GM19395 (cell line): ENCODE data around the gene SGSH.
"Not testable (repeated sequence)": the region's sequence is repeated elsewhere in the genome, so short reads cannot be mapped to it uniquely, and the experiment has no call there.

Source experiments
- ATAC-seq: cut with Tn5 transposase; IDR thresholded peaks from one replicate; pipeline ENCODE4 v1.9.1; 2021; ENCODE audit warnings: mild to moderate bottlenecking, moderate library complexity; ENCODE audit not compliant: unreplicated experiment

SGSH gene

DNA sequence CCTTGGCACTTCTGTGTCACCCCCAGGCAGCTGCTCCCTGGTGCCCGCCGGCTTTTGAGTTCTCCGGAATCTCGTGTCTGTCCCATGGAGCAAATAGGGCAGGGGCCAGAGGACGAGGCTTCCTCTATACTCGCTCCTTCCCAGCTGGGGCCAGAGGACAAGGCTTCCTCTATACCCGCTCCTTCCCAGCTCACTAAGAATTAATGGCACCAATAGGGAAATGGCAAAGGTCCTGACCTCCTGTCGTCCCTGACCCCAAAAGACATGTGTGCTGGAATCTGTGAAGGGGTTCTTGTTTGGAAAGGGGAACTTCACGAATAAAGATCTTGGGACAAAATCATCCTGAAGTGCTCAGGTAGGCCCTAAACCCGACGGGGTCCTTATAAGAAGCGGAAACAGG, 7.6 kb downstream of the SGSH start:
- ATAC-seq, result no peak

DNA sequence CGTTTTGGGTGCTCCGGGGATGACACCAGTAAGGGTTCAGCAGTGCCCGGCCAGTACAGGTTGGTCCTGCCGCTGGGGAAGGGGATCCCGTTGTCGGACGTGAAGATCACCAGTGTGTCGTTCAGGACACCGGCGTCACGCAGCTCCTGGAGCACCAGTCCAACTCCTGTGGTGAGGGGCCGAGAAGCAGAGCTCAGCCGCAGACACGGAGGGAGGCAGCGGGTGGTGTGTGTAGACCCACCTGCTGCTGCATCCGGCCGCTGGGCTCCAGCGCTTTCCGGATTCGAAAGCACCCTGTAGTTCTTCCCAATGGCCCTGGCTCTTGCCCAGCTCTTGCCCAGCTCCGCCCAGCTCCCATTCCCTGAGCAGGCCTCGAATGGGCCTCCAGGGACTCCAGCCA, 8.0 kb downstream of the SGSH start:
- ATAC-seq, result no peak

DNA sequence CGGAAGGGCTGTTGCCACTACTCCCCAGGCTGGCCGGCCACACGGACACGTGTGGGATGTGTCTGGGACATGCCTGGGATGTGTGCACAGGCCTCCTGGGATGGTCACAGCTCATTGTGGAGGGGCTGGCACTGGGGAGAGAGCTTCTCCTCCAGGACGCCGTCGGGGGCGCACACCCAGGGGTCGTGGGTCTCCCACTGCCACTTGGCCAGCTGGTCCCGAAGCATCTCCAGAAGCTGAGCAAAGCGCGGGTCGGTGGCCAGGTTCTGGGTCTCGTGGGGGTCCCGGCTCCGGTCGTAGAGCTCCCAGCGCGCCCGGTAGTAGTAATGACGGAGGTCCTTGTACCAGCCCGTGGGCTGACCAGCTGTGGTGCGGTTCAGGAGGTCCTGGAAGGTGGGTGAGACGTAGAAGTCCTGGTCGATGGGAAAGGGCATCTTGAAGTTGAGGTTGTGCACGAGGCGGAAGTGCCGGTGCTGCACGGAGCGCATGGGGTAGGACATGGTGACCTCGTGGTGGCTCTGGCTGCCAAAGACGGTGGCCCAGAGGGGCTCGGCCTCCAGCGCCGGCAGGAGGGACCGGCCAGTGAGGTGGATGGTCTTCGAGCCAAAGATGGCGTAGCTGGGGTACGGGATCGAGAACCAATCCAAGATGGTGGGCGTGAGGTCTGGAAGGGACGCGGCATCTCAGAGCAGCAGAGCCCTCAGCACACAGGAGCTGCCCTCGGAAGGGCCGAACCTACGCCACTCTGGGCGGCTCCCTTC, 9.6 kb downstream of the SGSH start:
- ATAC-seq, result no peak

DNA sequence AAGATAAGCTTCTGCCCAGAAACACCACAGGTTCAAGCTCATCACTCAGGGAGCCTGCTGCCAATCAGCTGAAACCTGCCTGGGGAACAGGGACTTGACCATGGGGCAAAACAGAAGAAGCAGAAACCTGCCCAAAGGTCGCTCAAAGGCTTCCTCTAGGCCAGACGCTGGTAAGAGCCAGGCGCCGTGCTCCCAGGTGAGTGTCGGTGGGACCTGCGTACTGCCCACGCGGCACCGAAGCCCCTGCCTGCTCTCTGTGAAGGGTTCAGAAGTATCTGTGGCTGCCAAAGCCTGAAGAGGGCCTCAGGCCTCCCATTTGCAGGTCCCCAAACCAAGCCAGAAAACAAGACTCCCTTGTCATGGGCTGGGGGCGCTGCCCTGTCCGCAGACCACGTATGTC, 10.4 kb downstream of the SGSH start:
- no peak for ATAC-seq

DNA sequence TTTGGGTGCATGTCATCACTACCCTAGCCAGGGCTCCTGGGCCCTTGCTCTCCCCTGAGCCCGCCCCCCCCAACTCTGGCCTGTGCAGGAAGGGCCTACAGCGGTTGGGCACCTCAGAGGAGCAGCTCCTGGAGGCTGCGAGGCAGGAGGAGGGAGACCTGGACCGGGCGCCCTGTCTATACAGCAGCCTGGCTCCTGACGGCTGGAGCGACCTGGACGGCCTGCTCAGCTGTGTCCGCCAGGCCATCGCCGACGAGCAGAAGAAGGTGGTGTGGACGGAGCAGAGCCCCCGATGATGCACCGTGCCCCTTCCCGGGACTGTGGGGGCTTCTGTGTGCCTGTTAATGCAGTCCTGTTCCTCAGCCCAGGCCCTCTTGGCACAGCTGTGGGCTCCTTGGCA, 12.1 kb downstream of the SGSH start:
- ATAC-seq, result no peak

DNA sequence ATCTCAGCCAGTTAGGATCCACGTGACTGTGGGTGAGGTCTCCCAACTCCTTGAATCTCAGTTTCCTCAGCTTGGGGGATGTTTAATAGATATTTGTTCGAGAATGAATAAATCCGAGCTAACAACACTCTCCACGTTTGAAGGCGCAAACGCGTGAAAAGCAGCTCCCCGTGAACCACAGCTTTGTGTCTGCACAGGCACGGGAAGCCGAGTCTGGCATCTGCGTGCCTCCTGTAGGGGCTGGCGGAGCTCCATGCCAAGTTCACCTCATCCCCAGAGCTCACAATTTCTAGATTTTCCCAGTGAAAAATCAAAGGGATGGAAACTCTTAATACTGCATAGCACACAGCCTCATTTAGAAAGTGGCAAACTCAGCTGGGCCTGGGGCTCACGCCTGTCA, 14.3 kb downstream of the SGSH start:
- ATAC-seq, result no peak

DNA sequence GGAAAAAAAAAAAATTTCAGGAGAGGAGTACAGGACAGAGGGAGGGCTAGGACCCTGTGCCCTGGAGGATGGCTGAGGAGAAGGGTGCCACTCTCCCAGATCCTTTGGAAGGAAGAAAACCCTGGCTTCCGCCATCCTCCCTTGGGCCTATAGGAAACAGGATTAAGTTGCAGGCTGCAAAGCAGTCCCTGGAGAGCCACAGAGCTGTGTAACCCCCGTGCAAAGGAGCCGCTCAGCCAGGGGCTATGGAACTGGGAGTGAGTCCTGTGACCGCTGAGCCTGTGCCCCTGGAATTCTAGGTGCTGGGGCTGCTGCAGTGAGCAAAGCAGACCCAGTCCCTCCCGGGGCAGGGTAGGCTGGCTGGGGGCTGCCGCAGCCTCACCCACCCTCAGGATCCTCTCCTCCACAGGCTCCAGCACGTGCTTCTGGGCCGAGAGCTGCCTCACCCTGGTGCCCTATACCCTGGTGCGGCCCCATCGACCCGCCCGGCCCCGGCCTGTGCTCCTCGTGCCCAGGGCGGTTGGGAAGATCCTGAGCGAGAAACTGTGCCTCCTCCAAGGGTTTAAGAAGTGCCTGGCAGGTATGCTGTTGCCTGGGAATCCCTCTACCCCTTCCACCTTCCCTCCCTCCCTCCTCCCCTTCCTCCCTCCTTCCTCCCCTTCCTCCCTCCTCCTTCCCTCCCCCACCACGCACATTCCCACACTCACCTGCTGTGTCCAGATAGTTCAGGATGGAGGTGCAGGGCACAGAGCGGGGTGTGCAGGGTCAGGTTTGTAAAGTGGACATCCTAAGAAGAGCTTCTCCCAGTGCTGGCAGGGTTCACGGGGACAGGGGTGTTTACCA, 15.3 kb downstream of the SGSH start:
- no peak for ATAC-seq

DNA sequence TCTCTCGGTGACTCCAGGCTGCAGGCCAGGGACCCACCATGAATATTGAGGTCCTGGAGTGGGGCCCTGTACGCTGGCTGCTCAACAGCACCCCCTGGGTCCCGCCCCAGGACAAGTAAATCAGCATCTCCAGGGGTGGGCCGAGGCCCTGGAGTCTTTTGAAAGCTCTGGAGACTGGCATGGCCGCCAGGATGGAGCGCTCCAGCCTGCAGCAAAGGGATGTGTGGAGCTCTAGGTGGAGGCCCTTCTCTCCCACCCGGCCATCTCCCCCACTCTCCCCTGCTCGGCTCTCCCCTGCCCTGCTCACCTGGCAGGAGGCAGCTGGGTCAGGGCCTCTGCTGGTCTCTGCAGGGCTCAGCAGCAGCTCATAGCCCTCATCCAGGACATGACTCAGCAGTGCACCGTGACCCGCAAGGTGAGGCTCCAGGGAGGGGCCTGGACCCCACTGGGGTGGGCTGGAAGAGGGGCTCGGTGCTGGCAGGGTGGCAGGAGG, 16.6 kb downstream of the SGSH start:
- no peak for ATAC-seq

DNA sequence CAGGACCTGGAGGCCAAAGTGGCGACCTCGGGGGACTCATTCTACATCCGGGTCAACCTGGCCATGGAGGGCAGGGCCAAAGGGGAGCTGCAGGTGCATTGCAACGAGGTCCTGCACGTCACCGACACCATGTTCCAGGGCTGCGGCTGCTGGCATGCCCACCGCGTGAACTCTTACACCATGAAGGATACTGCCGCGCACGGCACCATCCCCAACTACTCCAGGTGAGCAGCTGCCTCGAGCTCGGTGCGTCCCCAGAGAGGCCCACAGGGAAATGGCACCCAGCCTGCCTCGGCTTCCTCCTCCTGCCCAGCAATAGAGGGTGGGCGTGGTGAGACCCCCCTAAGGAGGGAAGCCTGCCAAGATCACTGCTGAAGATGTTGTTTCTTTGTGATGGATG, 17.9 kb downstream of the SGSH start:
- no peak for ATAC-seq

DNA sequence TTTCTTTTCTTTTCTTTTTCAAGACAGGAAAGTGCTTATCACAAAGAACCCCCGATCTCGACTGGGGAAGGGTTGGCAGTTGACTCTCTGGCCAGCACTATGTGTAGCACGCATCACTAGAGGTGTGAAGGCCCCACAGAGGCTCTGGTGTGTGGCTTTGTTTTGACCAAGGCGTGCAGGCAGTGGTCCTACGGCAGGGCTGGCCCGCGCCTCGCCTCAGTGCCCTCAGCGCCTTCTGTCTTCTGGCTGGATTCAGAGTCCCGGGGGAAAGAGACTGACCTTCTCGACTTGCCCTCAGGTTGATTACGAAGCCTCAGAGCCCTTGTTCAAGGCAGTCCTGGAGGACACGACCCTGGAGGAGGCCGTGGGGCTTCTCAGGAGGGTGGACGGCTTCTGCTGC, 18.7 kb downstream of the SGSH start:
- ATAC-seq, result no peak

DNA sequence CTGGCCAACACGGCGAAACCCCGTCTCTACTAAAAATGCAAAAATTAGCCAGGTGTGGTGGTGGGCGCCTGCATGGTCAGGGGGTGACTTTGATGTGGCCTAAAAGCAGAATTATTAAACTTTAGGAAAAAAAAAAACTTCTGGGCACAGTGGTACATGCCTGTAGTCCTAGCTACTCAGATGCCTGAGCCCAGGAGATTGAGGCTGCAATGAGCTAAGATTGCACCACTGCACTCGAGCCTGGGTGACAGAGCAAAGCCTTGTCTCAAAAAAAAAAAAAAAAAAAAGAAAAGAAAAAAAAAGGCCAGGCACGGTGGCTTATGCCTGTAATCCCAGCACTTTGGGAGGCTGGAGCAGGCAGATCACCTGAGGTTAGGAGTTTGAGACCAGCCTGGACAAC, 20.8 kb downstream of the SGSH start:
- not testable (repeated sequence) for ATAC-seq

DNA sequence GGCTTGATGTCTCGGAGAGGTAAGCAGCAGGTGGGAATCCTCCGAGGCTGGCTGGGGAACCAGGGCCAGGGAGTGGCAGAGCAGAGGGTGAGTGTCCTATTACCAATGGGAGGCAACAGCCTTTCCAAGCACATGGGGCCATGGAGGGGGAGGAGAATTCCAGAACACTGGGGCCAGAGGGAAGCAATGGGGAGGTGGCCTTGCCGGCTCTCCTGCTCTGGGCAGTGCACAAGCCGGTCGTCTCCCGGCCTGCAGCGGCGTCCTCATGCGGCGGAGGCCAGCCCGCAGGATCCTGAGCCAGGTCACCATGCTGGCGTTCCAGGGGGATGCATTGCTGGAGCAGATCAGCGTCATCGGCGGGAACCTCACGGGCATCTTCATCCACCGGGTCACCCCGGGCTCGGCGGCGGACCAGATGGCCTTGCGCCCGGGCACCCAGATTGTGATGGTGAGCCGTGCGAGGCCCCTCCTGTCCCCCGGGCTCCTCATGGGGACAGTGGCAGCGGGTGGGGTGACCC, 21.9 kb downstream of the SGSH start:
- no peak for ATAC-seq

DNA sequence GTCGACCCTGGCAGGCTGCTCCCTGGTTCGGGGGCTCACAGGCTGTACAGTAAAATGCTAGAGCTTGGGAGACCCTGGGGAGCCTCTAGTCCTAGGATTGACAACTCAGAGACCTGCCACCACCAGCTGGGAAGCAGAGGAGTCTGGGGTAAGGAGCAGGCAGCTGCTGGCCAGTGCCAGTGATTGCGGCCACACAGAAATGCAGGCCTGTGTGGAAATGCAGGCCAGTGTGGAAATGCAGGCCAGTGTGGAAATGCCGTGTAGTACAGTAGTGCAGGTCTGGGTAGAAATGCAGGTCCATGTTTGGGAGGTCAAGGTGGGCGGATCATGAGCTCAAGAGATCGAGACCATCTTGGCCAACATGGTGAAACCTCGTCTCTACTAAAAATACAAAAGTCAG, 23.5 kb downstream of the SGSH start:
- ATAC-seq, result no peak

DNA sequence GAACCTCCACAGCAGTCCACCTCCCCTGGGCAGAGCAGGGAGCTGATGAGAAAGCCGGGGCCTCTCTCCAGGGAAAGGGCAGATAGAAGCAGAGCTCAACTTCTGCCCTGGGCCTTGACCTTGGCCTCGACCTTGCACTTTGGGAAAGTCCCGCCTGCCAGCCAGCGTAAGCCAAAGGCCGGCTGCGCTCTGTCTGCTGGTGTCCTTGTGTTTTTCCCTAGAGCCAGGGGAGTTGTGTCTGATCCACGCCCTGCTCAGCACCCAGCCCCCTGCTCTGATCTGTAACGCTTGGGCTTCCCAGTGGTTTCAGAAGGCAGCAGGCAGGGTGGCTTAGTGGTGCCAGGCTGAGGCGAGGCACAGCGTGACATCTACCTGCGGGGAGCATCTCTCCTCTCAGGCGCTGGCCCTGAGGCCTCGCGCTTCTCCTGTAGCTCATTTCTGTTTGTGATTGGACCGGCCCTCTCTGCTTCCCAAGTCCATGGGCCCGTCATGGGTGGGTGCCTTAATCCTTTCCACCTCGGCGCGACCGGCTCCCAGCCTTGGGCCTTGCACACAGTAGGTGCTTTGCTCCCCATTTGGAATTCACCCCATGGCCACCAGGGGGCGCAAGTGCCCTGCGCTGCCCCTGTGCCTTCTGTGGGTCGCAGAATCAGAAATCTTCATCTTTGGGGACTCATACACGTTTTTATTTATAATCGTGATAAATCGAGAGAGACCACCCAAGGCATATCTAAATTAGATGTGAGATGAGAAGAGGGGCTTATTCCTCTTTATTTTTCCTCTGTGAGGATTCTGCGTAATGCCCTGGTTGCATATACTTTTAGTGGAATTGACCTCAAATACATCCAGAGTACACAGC, 24.2 kb downstream of the SGSH start:
- ATAC-seq, result no peak

DNA sequence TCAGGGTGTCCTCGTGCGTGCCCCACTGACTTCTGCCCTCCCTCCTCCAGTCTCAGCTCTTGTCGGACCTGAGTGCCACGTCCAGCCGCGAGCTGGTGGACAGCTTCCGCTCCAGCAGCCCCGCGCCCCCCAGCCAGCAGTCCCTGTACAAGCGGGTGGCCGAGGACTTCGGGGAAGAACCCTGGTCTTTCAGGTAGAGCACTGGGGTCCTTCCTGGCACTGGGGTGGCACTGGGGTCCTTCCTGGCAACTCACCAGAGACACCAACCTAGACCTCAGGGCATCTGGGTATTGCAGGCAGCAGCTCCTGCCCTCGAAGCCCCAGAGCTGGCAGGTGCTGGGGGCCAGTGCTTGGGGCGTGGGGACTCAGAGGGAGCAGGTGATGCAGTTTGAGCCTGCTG, 25.0 kb downstream of the SGSH start:
- no peak for ATAC-seq

DNA sequence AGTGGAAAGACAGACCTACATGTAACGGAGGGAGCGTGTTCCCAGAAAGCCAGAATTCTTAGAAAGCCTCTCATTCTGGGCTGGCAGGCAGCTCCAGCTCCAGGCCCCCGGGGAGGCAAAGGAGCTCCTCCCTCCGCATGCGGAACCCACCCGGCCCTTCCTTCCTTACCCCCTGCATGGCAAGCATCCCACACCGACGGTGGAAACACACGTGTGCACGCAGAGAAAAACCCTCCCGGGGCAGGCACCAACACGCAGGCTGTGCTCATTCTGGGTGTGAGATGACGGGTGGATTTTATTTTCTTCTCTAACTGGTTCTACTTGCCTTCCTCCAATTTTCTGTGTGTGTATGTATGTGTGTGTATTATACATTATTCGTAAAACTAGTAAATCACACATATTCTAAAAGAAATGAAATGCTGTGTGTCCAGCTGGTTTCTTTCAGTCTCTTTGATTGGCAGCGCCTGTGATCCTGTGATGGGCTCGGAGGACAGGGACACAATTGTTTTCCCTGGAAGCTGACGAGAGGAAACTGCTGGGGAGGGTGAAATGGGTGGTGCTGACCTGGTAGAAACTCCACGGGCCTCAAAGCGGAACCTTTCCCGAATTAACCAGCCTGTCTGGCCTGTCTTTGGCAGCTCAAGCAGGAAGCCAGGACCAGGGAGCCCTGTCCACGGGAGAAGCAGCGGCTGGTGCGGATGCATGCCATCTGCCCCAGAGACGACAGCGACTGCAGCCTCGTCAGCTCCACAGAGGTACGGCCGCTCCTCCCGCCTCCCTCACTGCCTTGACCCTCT, 28.1 kb downstream of the SGSH start:
- ATAC-seq, result no peak

DNA sequence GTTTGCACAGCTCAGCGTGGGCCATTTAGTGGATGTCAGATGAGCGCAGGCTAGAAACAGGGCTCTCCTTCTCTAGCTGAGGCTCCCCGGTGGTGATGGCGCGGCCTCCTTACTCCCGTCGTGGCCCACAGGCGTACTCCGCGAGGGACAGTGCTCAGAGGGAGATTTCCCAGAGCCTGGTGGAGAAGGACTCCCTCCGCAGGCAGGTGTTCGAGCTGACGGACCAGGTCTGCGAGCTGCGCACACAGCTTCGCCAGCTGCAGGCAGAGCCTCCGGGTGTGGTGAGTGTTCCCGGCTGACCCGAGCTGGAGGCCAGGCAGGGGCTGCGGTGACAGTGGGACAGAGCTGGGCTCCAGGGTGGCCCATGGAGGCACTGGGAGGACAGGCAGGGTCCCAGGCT, 28.9 kb downstream of the SGSH start:
- no peak for ATAC-seq

DNA sequence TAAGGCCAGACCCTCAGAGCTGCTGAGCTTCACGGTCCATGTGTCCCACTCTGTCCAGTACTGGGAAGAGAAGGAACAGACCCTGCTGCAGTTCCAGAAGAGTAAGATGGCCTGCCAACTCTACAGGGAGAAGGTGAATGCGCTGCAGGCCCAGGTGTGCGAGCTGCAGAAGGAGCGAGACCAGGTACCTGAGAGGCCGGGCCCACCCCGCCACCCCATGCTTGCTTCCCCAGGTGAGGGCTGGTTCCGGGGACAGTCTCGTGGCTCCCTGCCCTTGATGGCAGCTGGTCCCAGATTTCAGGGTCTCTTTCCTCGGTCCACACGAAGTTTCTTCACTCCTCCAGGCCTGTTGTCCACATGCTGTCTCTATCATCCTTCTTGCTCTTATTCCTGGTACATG, 29.4 kb downstream of the SGSH start:
- ATAC-seq, result no peak

DNA sequence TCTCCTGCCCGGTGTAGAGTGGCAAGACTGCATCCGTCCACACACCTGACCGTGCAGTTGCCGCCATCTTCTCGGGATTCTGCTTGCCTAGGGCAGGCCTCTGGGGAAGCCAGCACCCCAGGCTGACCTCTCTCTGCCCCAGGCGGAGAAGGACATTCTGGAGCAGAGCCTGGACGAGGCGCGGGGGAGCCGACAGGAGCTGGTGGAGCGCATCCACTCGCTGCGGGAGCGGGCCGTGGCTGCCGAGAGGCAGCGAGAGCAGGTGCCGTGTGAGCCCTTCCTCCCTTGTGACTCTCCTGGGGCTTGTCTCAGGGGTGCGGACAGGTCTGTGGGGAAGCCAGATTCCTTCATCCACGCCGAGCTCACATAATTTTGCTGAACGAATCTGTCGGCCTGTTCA, 30.5 kb downstream of the SGSH start:
- no peak for ATAC-seq

DNA sequence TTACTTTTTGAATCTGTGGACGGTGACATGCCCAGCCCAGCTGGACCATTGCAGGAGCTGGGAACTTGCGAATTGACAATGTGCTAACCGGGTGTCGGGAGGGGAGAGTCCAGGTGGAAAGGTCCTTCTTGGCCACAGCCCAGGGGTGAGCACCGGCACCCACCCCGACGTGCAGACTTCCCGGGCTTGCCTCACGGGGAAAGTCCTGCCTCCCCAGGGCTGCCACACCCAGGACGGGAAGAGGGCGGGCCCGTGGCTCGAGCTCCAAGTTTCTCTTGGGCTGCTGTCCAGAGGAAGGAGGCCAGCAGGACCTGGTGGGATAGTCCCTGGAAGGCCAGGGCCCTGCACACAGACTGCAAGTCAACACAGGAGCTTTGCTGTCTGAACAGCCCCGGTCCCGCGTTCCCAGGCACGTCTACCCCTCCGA, 32.6 kb downstream of the SGSH start:
- no peak for ATAC-seq
